ENCODE results near the gene TNFRSF4. TPM values are rescaled to one million over a fixed set of nuclear protein-coding genes. Genes with fewer than 3 reads are reported as not detected.
A peak's percentile ranks its signal among the peaks of the same experiment; 100 is the strongest.

TNFRSF4 gene
- total RNA-seq, 1 donor from 2014 or later, result 4.2 TPM

DNA sequence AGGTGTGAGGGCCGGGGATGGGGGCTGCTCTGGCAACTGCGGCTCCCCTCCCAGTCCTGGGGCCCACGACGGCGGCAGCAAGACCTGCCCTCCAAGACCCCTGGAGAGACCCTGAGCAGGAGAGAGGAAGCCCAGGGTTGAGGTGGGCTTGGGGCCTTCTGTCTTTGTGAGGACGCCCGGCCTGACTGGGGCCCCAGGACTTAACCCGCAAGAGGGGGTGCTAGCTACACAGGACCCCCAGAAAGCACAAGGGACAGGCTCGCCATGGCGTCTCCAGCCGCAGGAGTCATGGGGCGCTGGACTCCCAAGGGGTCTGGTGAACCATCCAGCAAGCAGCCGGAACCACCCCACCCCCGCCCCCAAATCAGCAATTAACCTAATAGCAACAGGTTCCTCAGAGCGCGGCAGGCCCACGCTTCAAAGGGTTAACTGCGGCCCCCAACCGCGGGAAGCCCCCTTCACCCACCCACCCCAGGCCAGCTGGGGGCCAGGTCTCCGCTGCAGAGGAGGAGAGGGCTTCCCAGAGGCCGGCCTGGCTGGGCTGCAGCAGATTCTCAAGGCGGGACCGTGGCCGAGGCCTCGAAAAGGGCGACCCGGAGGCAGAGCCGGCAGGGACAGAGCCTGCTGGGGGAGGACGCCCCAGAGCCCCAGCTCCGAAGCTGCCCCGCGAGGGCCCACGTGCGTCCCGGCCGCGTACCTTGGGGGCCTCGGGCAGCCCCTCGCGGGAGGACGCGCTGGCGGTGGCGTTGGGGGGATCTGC is 32.0 kb upstream of the TNFRSF4 start:
- no peak for DNase-seq (ENCODE audit: low read depth in 2 of 2)

DNA sequence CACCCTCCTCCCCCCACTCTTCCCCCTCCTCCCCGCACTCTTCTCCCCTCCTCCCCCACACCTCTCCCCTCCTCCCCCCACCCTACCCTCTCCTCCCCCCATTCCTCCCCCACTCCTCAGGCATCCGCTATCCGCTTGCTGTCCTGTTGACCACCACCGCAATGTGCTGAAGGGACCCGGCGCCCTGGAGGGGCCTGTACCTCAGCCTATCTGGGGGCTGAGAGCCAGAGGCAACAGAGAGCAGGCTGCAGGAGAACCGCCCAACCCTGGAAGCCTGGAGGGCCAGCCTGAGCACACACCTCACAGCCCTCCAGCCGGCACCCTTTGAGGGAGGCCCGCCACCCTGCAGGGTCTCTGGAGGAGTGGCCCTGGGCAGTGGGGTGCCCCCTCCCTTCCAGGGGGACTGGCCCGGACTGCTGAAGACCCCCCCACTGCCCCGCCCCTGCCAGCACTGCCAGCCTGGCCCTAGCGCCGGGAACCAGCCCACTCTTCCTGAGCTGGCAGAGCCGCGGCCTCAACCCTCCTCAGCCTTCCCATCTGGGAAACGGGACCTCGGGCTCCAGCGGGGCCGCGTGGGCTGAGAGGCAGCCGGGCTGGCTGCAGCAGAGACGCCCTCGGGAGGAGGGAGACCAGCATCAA is 31.3 kb upstream of the TNFRSF4 start:
- DNase-seq (ENCODE audit: low read depth in 2 of 2), result no peak

DNA sequence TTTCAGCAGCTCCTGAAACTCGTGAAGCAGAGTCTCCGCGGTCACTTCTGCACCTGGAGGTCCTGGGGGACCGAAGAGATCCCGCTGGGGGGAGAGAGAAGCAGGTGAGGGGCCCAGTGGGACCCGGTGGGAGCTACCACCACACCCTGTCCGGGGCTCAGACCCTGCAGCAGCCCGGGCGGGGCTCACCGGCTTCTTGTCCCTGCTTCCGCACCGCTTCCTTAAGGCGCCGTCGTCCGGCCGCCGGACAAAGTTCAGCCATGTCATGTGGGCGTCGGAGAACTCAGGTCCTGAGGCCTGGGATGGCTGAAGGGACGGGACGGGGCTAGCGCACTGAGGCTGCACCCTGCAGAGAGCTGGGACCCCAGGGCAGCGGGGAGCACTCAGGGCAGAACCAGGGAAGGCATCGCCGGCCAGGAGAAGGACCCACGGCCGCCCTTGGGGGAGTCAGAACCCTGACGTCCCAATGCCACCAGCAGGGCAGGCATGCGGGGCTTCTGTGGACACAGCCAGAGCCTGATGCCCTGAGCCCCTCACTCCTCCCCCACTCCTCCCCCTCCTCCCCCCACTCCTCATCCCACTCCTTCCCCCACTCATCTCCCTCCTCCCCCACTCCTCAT is 30.3 kb upstream of the TNFRSF4 start:
- DNase-seq (ENCODE audit: low read depth in 2 of 2), result peak in 1 of 2 donors; percentile 35

DNA sequence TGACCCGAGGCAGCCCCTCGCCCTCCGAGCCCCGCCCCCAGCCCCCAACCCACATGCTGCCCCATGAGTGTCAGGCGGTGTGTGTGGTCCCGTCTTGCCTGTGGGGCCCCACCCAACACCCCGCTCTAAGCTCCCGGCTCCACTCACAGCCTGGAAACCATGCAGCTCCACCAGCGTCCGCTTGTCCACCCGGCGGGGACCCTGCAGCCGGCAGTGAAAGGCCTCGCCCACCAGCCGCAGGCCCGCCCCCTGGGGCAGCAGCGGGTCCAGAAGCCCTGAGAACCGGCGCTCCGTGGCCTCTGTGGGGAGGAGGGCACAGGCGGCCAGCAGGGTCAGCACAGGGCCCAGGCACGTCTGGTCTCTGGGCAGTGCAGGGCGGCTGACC is 29.8 kb upstream of the TNFRSF4 start:
- DNase-seq (ENCODE audit: low read depth in 2 of 2), result no peak

DNA sequence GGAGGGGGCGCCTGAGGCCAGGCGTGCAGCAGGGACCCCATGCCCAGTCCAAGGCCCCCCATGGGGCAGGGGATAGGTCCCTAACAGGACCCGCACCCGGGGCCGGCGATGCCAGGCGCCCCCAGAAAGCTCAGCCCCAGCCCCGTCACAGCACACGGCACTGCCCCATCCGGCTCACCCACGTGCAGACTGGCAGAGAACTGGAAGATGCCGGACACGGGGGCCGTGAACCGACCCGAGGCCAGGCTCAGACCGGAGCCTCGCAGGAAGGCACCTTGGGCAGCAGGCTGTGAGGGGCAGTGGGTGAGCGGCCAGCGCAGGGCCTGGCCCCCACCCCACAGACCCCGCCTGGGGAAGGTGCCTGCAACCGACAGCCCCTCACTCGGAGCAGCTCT is 29.3 kb upstream of the TNFRSF4 start:
- DNase-seq (ENCODE audit: low read depth in 2 of 2), result no peak

DNA sequence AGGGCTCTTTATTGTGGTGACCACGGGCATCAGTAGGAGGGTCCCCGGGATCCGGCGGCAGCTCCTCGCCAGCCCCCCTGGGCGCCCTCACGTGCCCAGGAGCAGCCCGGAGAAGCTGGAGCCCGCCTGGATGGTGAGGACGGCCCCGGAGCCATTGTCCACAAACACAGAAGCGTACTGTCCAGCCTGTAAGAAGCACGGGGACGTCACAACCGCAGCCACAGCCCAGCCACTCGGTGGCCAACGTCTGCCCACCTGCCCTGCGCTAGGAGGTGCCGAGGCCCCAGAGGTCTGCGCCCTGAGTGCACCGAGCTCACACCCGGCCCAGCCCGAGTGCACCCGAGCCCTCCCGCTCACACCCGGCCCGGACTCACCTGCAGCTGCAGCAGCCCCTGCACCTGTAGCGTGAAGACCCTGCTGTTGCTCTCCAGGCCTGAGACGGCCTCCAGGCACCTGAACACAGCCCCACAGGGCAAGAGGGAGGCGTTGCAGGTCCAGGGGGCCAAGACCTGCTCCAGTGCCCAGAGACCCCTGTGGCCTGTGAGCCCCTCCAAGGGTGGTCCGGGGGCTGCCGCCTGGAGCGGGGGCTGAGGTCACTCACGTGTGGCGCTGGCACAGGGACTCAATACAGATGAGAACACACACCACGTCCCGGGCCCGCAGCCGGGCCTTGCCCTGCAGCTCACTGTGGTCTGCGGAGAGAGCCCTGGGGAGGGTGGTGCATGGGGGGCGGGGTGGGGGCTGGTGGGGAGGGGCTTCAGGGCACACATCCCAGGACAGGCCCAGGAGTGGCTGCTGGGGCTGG is 28.7 kb upstream of the TNFRSF4 start:
- DNase-seq (ENCODE audit: low read depth in 2 of 2), result no peak

DNA sequence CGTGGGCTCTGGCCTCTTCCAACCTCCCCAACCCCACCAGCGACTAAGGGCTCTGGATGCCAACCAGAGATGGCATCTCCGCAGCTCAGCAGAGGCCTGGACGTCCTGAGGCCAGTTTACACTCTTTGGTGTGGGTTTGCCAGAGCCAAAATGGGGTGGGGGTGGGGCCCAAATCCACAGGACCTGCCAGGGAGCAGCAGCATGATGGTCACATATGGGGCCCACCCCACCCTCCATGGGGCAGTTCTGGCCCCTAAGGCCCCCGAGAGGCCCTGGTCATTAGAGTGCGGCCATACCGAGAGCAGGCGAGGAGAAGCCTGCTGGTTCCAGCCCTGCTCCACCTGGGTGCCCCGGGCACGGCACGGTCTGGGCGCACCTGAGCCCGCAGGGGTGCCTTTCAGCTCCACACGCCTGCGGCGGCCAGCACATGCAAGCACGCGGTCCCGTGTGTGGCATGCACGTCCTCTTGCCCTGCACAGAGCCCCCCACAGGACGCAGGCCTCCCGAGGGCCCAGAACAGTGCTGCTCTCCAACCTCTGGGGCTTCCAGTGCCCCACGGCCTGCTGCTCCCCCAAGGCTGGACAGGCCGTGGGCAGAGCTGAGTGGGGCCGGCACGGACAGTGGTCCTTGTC is 27.8 kb upstream of the TNFRSF4 start:
- no peak for DNase-seq (ENCODE audit: low read depth in 2 of 2)

DNA sequence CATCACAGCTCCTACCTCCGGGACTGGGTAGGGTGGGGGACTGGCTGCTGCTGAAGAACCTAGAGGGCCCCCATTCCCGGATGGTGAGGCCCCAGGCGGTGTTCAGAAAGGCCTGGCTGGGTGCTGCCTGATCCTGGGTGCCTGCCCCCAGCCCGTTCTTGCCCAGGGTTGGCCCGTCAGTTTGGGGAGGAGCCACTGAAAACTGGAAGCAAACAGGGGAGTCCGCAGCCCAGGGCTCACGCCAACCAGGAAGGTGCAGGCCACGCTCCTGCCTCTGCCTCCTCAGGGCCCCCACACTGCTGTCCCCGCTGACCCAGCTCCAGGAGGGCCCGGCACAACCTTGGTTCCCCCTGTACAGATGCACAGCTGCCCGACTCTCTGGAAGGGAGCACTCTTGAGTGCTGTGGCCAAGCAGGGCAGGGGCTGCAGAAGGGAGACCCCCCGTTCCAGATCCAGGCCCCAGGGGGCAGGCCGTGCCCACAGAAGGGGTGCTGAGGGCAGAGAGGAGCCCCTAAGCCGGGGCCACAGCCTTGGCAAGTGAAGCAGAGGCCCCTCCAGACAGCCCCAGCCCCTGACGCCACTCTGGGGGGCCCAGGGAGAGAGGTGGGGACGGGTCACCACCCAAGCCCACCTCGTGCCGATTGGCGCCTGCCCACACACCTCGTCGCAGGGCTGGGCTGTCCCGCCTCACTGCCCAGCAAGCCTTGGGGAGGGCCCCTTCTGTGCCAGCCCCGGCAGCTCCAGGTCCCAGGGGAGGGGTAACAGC is 27.1 kb upstream of the TNFRSF4 start:
- no peak for DNase-seq (ENCODE audit: low read depth in 2 of 2)

DNA sequence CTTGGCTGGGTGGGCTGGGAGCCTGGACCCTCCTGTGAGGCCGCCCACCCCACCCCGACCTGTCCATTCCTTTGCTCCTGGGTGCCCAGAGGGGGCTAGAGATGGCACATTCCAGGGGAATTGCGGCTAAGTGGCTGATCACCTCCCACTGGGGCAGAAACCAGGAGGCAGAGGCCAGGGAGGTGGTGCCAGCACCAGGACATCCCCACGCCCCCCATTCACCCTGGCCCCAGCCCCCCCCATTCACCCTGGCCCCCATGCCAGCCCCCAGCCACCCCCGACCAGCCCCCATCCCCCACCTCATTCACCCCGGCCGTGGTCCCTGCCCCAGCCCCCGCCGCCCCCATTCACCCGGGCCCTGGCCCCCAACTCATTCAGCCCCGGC is 26.4 kb upstream of the TNFRSF4 start:
- no peak for DNase-seq (ENCODE audit: low read depth in 2 of 2)

DNA sequence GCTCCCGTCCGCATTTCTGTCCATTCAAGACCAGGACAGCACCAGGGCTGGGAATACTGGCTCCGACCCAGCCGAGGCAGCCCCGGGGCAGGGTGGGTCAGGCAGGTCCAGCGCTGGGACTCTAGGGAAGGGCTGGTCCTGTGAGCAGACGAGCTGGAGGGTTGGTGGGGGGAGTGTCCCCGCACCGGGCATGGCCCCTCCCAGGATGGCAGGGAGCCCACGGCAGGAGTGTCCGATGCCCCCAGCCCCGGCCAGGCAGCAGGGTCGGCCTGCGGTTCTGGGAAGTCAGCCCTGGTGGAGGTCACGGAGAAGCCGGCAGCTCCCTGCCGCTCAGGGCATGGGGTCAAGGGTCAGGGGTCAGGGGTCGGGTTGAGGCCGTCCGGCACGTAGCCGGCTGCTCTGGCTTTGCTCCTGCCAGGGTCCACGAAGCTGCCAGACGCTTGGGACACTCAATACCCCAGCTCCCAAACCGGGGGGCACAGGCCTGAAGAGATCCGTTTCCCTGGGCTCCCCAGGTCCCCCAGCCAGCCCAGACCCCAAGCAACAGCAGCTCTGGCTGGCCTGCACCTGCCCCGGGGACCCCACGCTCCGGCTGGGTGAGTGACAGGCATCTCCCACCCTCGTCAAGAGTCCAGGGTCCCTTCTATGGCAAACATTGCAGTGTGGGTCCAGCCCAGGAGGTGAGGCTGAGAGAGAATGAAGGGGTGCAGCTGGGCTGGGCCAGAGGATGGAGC is 25.8 kb upstream of the TNFRSF4 start:
- no peak for DNase-seq (ENCODE audit: low read depth in 2 of 2)

DNA sequence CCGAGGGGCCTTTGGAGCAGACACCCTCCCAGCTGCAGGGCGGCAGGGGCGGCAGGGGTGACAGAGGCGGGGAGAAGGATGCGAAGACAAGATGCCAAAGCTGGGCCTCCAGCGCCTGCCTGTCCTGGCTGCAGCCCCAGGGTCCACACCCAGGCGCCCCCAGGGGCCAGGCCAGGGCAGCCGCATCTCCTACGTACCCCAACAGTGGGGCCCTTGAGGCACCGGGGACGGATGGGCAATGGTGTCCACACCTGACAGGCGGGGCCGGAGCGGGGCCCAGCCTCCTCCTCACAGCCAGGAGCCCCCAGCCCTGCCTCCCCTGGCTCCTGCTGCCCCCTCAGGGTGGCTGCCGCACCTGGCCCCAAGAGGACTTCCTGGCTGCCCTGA is 25.3 kb upstream of the TNFRSF4 start:
- no peak for DNase-seq (ENCODE audit: low read depth in 2 of 2)

DNA sequence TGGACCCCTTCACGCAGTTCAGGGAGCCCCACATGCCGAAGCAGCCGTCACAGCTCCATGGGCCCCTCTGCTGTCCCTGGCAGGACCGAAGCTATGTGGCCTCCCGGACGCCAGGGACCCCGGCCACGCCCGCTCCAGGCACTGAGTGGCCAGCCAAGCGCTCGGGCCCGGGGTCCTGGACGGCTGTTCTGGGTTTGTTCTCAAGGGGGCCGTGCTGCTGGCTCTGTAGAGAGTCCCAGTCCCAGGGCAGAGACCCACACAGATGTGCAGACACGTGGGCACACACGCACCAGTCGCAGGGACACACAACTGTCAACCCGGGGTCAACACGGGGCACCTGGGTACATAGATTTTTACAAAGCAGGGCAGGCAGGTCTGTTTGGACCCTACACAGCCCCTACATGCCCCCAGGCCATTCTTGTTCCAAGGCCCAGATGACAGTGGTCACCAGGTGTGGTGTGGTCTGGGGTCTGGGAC is 24.8 kb upstream of the TNFRSF4 start:
- no peak for DNase-seq (ENCODE audit: low read depth in 2 of 2)

DNA sequence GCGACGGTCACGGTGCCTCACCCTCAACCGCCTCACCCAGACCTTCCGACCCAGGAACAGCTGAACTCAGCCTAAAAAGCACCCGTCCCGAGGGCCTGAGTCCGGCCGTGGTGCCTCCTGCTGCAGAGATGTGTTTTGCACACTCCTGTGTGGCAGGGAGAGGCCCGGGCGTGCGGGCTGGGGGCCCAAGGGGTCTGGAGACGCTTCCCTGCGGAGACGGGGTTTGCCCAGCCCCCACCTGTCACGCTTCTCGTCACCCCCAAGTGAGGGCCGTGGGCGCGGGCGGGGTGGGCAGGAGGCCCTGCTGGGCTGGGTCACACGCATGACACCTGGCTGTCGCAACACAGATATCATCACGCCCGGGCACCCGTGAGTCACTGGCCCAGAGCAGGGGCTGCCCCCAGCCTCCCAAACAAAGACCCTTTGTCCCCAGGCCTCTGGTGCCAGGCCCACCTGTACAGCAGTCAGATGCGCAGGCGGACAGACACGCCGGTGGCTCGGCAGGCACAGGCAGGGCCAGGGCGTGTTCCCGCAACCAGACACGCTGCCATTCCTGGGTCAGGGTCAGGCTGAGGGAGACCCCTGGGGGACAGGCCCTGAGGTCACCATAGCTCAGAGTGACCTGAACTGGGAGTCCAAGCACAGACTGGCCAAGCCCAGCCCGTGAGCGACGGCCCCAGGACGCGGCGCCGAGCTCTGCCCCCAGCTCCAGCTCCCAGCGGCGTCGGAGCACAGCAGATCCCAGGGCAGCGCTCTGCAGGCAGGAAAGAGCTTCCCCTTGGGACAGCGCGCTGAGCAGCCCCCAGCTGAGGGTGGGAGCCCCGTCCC is 24.1 kb upstream of the TNFRSF4 start:
- DNase-seq (ENCODE audit: low read depth in 2 of 2), result no peak

DNA sequence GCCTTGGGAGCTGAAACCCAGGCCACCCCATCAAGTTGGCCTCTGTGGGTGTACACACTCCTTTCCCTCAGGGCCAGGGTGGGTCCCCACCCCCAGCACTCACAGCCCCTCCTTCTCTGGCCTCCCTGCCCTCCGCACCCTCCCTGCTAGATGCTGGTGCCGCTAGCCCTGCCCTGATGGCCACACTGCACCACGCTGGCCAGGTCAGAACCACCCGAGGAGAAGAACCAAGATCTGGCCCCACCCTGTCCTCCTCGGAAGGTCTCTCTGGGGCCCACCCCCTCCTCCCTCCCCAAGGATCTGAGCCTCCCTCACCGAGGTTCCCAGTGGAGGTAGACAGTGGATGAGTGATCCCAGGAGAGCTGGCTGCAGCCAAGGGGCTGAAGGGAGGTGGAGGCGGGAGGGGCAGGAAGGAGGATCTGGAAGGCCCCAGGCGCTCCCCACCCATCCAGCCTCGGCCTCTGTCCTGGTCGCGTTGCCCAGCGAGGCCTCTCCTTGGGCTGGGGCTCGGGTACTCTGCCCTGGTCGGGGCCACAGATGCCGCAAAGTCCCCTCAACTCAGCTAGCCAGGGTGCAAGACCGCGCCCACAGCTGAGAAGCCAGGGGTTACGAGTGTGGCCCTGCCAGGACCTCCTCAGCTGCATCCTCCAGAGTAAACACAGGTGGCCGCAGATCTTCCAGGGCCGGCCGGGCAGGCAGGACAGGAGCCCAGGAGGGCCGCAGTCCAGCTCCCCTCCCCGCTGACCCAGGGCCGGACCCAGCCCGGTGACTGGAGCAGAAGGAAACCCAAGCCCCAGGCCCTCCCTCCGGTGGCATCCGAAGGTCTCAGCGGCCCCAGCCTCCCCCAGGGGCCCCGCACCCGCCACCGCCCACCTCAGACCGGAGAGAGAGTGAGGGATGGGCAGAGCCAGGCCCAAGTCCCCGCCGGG is 23.3 kb upstream of the TNFRSF4 start:
- no peak for DNase-seq (ENCODE audit: low read depth in 2 of 2)

DNA sequence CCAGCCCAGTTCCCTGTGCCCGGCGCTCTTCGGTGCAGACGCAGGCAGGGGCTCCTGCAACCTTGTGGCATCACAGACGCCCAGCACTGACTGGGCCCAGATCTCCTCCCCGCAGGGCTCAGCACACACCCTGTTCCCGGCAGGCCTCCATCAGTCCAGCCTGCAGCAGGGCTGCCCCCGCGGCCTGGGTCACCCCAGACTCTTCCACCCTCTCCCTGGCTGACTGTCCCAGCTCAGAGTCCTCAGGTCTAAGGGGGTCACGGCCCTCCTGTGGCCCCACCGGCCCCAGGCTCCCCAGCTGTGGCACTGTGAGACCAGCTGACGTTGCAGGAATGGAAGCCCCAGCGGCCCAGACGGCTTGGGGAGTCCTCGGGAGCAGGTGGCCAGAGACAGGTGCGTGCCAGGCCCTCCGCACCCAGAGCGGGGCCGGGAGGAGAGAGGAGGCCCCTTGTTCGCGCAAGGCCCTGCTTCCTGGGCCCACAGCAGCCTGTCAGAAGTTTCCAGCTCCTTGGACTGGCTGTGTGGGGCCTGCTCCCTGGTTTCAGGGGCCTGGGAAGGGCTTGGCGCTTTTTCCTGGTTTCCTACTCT is 22.3 kb upstream of the TNFRSF4 start:
- DNase-seq (ENCODE audit: low read depth in 2 of 2), result no peak

DNA sequence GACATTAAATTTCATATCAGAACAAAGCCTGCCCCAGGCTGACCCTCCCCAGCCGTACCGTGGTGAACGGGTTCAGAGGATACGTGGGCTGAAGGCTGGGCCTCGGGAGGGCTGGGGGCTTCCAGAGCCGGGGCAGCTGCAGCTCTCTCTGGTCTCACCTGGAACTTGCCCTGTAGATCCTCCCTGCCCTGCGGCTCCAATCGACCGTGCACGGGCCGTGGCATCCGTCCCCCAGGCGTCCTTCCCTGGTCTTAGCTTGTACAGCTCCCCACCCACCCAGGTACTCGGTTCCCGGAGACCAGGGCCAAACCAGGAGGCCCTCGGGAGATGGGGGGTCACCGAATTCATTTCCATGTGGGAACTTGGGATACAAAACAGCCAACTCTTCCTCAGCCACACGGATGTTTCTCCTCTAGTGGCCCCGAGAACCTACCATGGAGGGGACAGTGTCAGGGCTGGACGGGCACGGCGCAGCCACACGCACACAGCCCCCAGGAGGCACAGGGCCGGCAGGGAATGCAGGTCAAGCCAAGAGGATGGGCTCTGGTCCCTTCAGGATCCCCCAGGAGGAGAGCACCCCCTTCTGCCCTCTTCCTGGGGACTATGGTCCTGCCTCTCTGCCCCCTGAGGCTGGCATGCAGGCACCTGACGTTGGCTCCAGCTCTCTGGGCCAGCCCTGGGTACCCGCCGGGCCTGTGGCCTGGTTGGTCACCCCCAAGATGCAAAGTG is 21.2 kb upstream of the TNFRSF4 start:
- DNase-seq (ENCODE audit: low read depth in 2 of 2), result no peak

DNA sequence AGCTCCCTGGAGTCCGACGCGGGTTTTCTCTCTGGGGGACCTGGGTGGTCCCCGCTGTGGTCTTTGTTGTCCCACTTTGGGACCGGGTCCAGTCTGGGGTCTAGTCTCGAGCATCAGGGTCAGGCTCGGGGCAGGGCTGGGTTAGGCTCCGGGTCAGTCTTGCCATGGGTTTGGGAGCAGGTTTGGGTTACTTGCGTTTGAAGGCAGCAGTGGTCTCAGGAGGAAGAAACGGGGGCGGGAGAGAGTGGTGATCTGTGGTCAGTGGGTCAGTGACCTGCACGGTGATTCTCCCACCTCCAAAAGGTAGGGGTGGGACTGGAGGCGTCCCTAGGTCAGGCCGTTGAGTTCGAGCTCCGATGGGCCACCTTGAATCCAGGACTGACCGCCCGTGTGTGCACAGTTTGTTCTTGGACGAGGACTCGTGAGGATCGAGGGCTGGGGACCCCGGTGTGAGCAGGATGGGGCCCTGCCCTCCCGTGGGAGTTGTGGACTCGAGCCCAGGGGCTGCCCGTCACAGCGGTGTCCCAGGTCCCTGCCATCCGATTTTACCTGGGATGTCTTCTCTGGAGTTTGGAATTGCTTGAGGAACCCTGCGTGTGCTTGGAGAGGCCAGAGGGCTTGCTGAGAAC is 20.3 kb upstream of the TNFRSF4 start:
- DNase-seq (ENCODE audit: low read depth in 2 of 2), result no peak

Data from lung microvascular endothelial cell (primary cell).